Stimulated activated CD8-positive, alpha-beta memory T cell treated with anti-CD3 and anti-CD28 coated beads, Interleukin-4, amount 100 ng/mL, for 4 hours (primary cell): Measurements from ENCODE around the gene CRIP1.

Source experiments
- DNase-seq, 2 donors: peaks; one replicate each; pipeline ENCODE4 v3.0.0-alpha.2; 2020; ENCODE audit warnings: low read depth in 2 of 2, low spot score in 1 of 2

Gene CRIP1

GRCh38 chr14:105492031-105492970 is 5.6 kb downstream of the CRIP1 start:
- DNase-seq: no peak

GRCh38 chr14:105492971-105493871 is 6.5 kb downstream of the CRIP1 start:
- no peak for DNase-seq

- DNase-seq: no peak
Measured at GRCh38 chr14:105493921-105494605, 7.4 kb downstream of the CRIP1 start.

- DNase-seq: no peak
Measured at GRCh38 chr14:105494606-105494929, 7.9 kb downstream of the CRIP1 start.

GRCh38 chr14:105495101-105495989 is 8.7 kb downstream of the CRIP1 start:
- DNase-seq: no peak

- no peak for DNase-seq
Measured at GRCh38 chr14:105495990-105496830, 9.5 kb downstream of the CRIP1 start.

- no peak for DNase-seq
Measured at GRCh38 chr14:105496831-105497591, 10.3 kb downstream of the CRIP1 start.

- DNase-seq: no peak
Measured at GRCh38 chr14:105497671-105498429, 11.2 kb downstream of the CRIP1 start.

- DNase-seq: no peak
Measured at GRCh38 chr14:105498430-105499255, 12.0 kb downstream of the CRIP1 start.

GRCh38 chr14:105499256-105500035 is 12.8 kb downstream of the CRIP1 start:
- no peak for DNase-seq

GRCh38 chr14:105500036-105500725 is 13.5 kb downstream of the CRIP1 start:
- DNase-seq: no peak

- DNase-seq: no peak
Measured at GRCh38 chr14:105500726-105501101, 14.0 kb downstream of the CRIP1 start.

- no peak for DNase-seq
Measured at GRCh38 chr14:105501504-105502291, 15.0 kb downstream of the CRIP1 start.

GRCh38 chr14:105502446-105503295 is 16.0 kb downstream of the CRIP1 start:
- DNase-seq: no peak
